B cell (primary cell): ENCODE measurements around the gene TLCD3B. TPM values are rescaled to one million over a fixed set of nuclear protein-coding genes. Genes with fewer than 3 reads are reported as not detected.

Source experiments
- ATAC-seq: fragments of 200-7000 bp; cut with Tn5 transposase; one replicate; pipeline ENCODE4 v1.10.0; 2021; ENCODE audit warnings: low read depth, mild to moderate bottlenecking, moderate number of reproducible peaks, moderate library complexity
- CTCF ChIA-PET: fragments of 350-600 bp; sonication (Branson Sonifier 250); formaldehyde crosslinking; loops from one replicate; lab custom pipeline; 2021; ENCODE audit warnings: antibody characterized with exemption, inconsistent platforms; lab: Charles Lee
- POLR2A ChIA-PET: fragments of 350-600 bp; sonication (Branson Sonifier 250); formaldehyde crosslinking; loops from one replicate; lab custom pipeline; 2021; ENCODE audit warnings: antibody characterized with exemption; lab: Charles Lee
- DNase-seq: peaks from one replicate; pipeline ENCODE4 v3.0.0; 2013
- H2AFZ ChIP-seq: 2 replicates; pipeline ENCODE4 v1.6.1; 2012; ENCODE audit warnings: mild to moderate bottlenecking, low read depth, low read length; ENCODE audit not compliant: insufficient read depth, poor library complexity, severe bottlenecking
- H3K27ac ChIP-seq, 2 donors: 1 replicate in 1 of 2; 2 replicates in 1 of 2; pipeline ENCODE4 v1.5.1; 2012 to 2013; ENCODE audit warnings: low read length in 2 of 2, mild to moderate bottlenecking in 2 of 2, moderate library complexity in 1 of 2
- H3K27me3 ChIP-seq, 4 experiments: fragments of 200-600 bp in 1 of 4; sonication (generic) in 1 of 4; replicated peaks in 1 of 4; 1 replicate in 2 of 4; 2 replicates in 2 of 4; pipeline versions ENCODE4 v1.6.1 to v1.7.0; 2013 to 2016; ENCODE audit warnings: low read length in 3 of 4, mild to moderate bottlenecking in 2 of 4, mixed read lengths in 1 of 4, moderate library complexity in 1 of 4; ENCODE audit not compliant: insufficient read depth in 4 of 4, control insufficient read depth in 3 of 4; ENCODE audit errors: control extremely low read depth in 1 of 4
- H3K36me3 ChIP-seq, 2 experiments: replicated peaks in 1 of 2; 1 replicate in 1 of 2; 2 replicates in 1 of 2; pipeline versions ENCODE4 v1.6.1 to v1.7.1; 2013; ENCODE audit warnings: low read length in 1 of 2; ENCODE audit not compliant: insufficient read depth in 2 of 2, control insufficient read depth in 1 of 2; ENCODE audit errors: control extremely low read depth in 1 of 2, extremely low read depth in 1 of 2
- H3K4me1 ChIP-seq, 2 donors: fragments of 200-600 bp in 1 of 2; sonication (generic) in 1 of 2; 1 replicate in 1 of 2; 2 replicates in 1 of 2; pipeline versions ENCODE4 v1.5.1 to v1.6.1; 2013 to 2017; ENCODE audit warnings: low read length in 2 of 2; ENCODE audit not compliant: control insufficient read depth in 2 of 2, insufficient read depth in 2 of 2
- H3K4me2 ChIP-seq: replicated peaks from 2 replicates; pipeline ENCODE3; 2012; ENCODE audit warnings: mild to moderate bottlenecking, low read depth, low read length; ENCODE audit not compliant: poor library complexity, severe bottlenecking
- H3K4me3 ChIP-seq, 5 experiments: fragments of 200-600 bp in 1 of 5; sonication (generic) in 1 of 5; 1 replicate in 3 of 5; 2 replicates in 2 of 5; pipeline versions ENCODE4 v1.5.1 to v1.7.0; 2011 to 2016; ENCODE audit warnings: low read length in 4 of 5, mild to moderate bottlenecking in 4 of 5, low read depth in 2 of 5, control low read depth in 1 of 5, moderate library complexity in 1 of 5; ENCODE audit not compliant: insufficient read depth in 1 of 5; ENCODE audit errors: control extremely low read depth in 1 of 5, extremely low read depth in 1 of 5
- H3K79me2 ChIP-seq: fragments of 200-600 bp; sonication (generic); one replicate; pipeline ENCODE4 v1.6.0; 2016; ENCODE audit warnings: low read length; ENCODE audit not compliant: control insufficient read depth, insufficient read depth
- H3K9ac ChIP-seq: fragments of 200-600 bp; sonication (generic); 2 replicates; pipeline ENCODE4 v1.6.1; 2017; ENCODE audit warnings: mild to moderate bottlenecking, low read length, moderate library complexity
- H3K9me3 ChIP-seq, 3 donors: one replicate each; pipeline versions ENCODE4 v1.6.1 to v1.7.1; 2013; ENCODE audit warnings: low read length in 2 of 3; ENCODE audit not compliant: control insufficient read depth in 2 of 3, insufficient read depth in 1 of 3; ENCODE audit errors: control extremely low read depth in 1 of 3
- H4K20me1 ChIP-seq: 2 replicates; pipeline ENCODE4 v1.6.0; 2012; ENCODE audit warnings: mild to moderate bottlenecking, low read length; ENCODE audit not compliant: insufficient read depth, control insufficient read depth, poor library complexity, severe bottlenecking
- H3K27ac Mint-ChIP-seq: one replicate; pipeline ENCODE4 v1.8.0; 2021; ENCODE audit warnings: mixed read lengths
- H3K27me3 Mint-ChIP-seq: one replicate; pipeline ENCODE4 v1.8.0; 2021; ENCODE audit warnings: mixed read lengths
- H3K4me1 Mint-ChIP-seq: one replicate; pipeline ENCODE4 v1.8.0; 2021; ENCODE audit warnings: mixed read lengths
- H3K4me3 Mint-ChIP-seq: one replicate; pipeline ENCODE4 v1.8.0; 2021; ENCODE audit warnings: mixed read lengths
- H3K9me3 Mint-ChIP-seq: one replicate; pipeline ENCODE4 v1.8.0; 2022; ENCODE audit warnings: mixed read lengths; ENCODE audit not compliant: insufficient read depth
- CTCF ChIP-seq: fragments of 200-600 bp; IDR thresholded peaks from one replicate; pipeline ENCODE4 v1.8.0; 2022; ENCODE audit warnings: antibody characterized with exemption, mild to moderate bottlenecking
- EZH2 ChIP-seq: IDR thresholded peaks from 2 replicates; pipeline ENCODE4 v1.6.1; 2012; ENCODE audit warnings: borderline replicate concordance, low read depth, mild to moderate bottlenecking, moderate library complexity, low read length; ENCODE audit not compliant: insufficient read depth, poor library complexity, severe bottlenecking
- WGBS: methylation state at CpG from one replicate; pipeline ENCODE4 v1.1.5; 2013; ENCODE audit warnings: missing lambda C conversion rate; ENCODE audit not compliant: insufficient coverage; 5-methylcytosine and 5-hydroxymethylcytosine counted together
- intact Hi-C: fragments of 100-400 bp; cut with micrococcal nuclease; formaldehyde crosslinking; loops from one replicate; pipeline ENCODE4 v1.10.0; 2022
- polyA plus RNA-seq: library from polyadenylated mRNA; depleted of rRNA; stranded (reverse); fragments of >200 nt; gene quantifications from 2 replicates; pipeline ENCODE4 v1.2.3, GENCODE V29; 2012
- total RNA-seq, 2 donors: library from RNA; stranded (reverse); fragments of 120-200 nt in 1 of 2; gene quantifications; 1 replicate in 1 of 2; 2 replicates in 1 of 2; pipeline versions ENCODE4 v1.2.3 to v1.2.4, GENCODE V29; 2013 to 2022

TLCD3B gene
- total and polyA plus RNA-seq, 2 donors (not counting 1 experiment from before 2014, with no cell fraction given): not detected

- no peak for DNase-seq
- Histone ChIP-seq H4K20me1 (no peaks in the 10 kb centered on the region), H3K27ac (no peak overlapping the region), H3K4me1 (no peaks in the 10 kb centered on the region), H3K36me3 (peaks cover 0 to 68% of the 10 kb centered on the region in 2 experiments), H3K79me2 (no peaks in the 10 kb centered on the region), H3K4me2 (no peak overlapping the region), H3K27me3 (no peaks in the 10 kb centered on the region), H2AFZ (no peak overlapping the region), H3K9ac (no peak overlapping the region), H3K9me3 (no peaks in the 10 kb centered on the region), H3K4me3 (no peak overlapping the region)
- ChIA-PET POLR2A (interaction anchor here (0.6 kb wide), 1 partner anchor 33 kb away, joined by 7 read pairs; no protein-coding TSS in a partner anchor), CTCF (no interaction called here)
- no peaks in the 10 kb centered on the region for H3K27me3 Mint-ChIP-seq
- no peaks in the 10 kb centered on the region for H3K9me3 Mint-ChIP-seq
- ATAC-seq: no peak
- intact Hi-C loops: no loop called here
- WGBS: 97% methylated on average over 15 of the region's 17 CpGs
- H3K4me3 Mint-ChIP-seq: no peak overlapping the region
- TF ChIP-seq CTCF (no peak), EZH2 (no peak)
- H3K4me1 Mint-ChIP-seq: no peaks in the 10 kb centered on the region
- H3K27ac Mint-ChIP-seq: no peak overlapping the region
These were observed 42.6 kb downstream of the TLCD3B start for GRCh38 chr16:29988346-29989075.

- ChIA-PET POLR2A (no interaction called here), CTCF (no interaction called here)
- H3K4me2 ChIP-seq: no peak overlapping the region
- no peak overlapping the region for H3K4me3 Mint-ChIP-seq
- no peak for ATAC-seq
- H4K20me1 ChIP-seq: no peaks in the 10 kb centered on the region
- H3K4me3 ChIP-seq: no peak overlapping the region
- H3K9me3 Mint-ChIP-seq: no peaks in the 10 kb centered on the region
- DNase-seq: no peak
- no peak overlapping the region for H3K27ac Mint-ChIP-seq
- no peaks in the 10 kb centered on the region for H3K9me3 ChIP-seq
- H3K4me1 ChIP-seq: no peaks in the 10 kb centered on the region
- intact Hi-C loops: no loop called here
- H3K36me3 ChIP-seq: peaks cover 0 to 68% of the 10 kb centered on the region in 2 experiments
- no peaks in the 10 kb centered on the region for H3K27me3 Mint-ChIP-seq
- H3K27me3 ChIP-seq: no peaks in the 10 kb centered on the region
- H2AFZ ChIP-seq: no peak overlapping the region
- TF ChIP-seq CTCF (no peak), EZH2 (no peak)
- no peaks in the 10 kb centered on the region for H3K4me1 Mint-ChIP-seq
- no peaks in the 10 kb centered on the region for H3K79me2 ChIP-seq
- no peak overlapping the region for H3K27ac ChIP-seq
- no peak overlapping the region for H3K9ac ChIP-seq
- 98% methylated on average over 32 of the region's 35 CpGs for WGBS
These were observed 43.5 kb downstream of the TLCD3B start for GRCh38 chr16:29987371-29988085.
